ENCODE results near the gene MYRIP.

- TF ChIP-seq CTCF (conservative IDR thresholded peaks at IDR 0.05; ENCODE audit: low read depth, low read length) (no peak), CEBPB (IDR thresholded peaks at IDR 0.05; ENCODE audit: low read depth, low read length) (no peak), RFX5 (IDR thresholded peaks at IDR 0.05; ENCODE audit: low read depth, low read length) (no peak), POLR2A (IDR thresholded peaks at IDR 0.05; ENCODE audit: low read depth, low read length) (no peak), USF2 (IDR thresholded peaks at IDR 0.05; ENCODE audit: low read depth, low read length) (no peak)
Measured at GRCh38 chr3:39794880-39795279, 14.5 kb upstream of the MYRIP start.
